ENCODE data around the gene BMP6.

The BMP6 gene

GRCh38 chr6:7701212-7701834 is 24.6 kb upstream of the BMP6 start:
- no peak overlapping the region for H3K23ac ChIP-seq (ENCODE audit: low read length)
- no peak overlapping the region for H2BK15ac ChIP-seq (replicated peaks; ENCODE audit: low read depth)
- no peaks in the 10 kb centered on the region for H3K4me1 ChIP-seq (ENCODE audit: control insufficient read depth, low read depth, low read length)
- no peak overlapping the region for H2AK5ac ChIP-seq (ENCODE audit: low read length)
- no peak overlapping the region for H3K4me2 ChIP-seq (ENCODE audit: low read length)
- no peaks in the 10 kb centered on the region for H3K27me3 ChIP-seq (ENCODE audit: insufficient read depth, low read length, poor library complexity)
- H3K18ac ChIP-seq (ENCODE audit: low read length), result no peak overlapping the region
- 100% methylated on average over 2 of the region's 5 CpGs for WGBS (ENCODE audit: extremely low coverage, insufficient coverage, low lambda C conversion rate)
- no peak overlapping the region for H4K5ac ChIP-seq (ENCODE audit: low read length)
- no peak for DNase-seq
- H2BK5ac ChIP-seq (ENCODE audit: low read length), result no peak overlapping the region
- H3K4me3 ChIP-seq (ENCODE audit: low read length), result no peak overlapping the region
- no peaks in the 10 kb centered on the region for H3K79me1 ChIP-seq (ENCODE audit: low read length)
- H3K36me3 ChIP-seq (ENCODE audit: control insufficient read depth, insufficient read depth, low read length), result no peaks in the 10 kb centered on the region
- no peak overlapping the region for H4K8ac ChIP-seq (ENCODE audit: low read depth, low read length)
- H3K27ac ChIP-seq (ENCODE audit: low read depth, low read length), result no peak overlapping the region
- H3K4ac ChIP-seq (ENCODE audit: low read depth, low read length), result no peak overlapping the region
- no peak overlapping the region for H3K9ac ChIP-seq (ENCODE audit: low read length)
- H3K79me2 ChIP-seq (ENCODE audit: control insufficient read depth, insufficient read depth, low read length), result no peaks in the 10 kb centered on the region
- no peak overlapping the region for H2BK120ac ChIP-seq (ENCODE audit: low read depth, low read length)
- no peak overlapping the region for H3K56ac ChIP-seq (ENCODE audit: low read length)

GRCh38 chr6:7703148-7703680 is 22.7 kb upstream of the BMP6 start:
- Histone ChIP-seq H2BK15ac (replicated peaks; ENCODE audit: low read depth) (no peak overlapping the region), H4K5ac (ENCODE audit: low read length) (no peak overlapping the region), H2BK5ac (ENCODE audit: low read length) (no peak overlapping the region), H3K18ac (ENCODE audit: low read length) (no peak overlapping the region), H3K79me1 (ENCODE audit: low read length) (no peaks in the 10 kb centered on the region), H3K4me2 (ENCODE audit: low read length) (no peak overlapping the region), H3K36me3 (ENCODE audit: control insufficient read depth, insufficient read depth, low read length) (no peaks in the 10 kb centered on the region), H3K27ac (ENCODE audit: low read depth, low read length) (no peak overlapping the region), H3K79me2 (ENCODE audit: control insufficient read depth, insufficient read depth, low read length) (no peaks in the 10 kb centered on the region), H3K56ac (ENCODE audit: low read length) (no peak overlapping the region), H3K27me3 (ENCODE audit: insufficient read depth, low read length, poor library complexity) (no peaks in the 10 kb centered on the region), H3K4me1 (ENCODE audit: control insufficient read depth, low read depth, low read length) (no peaks in the 10 kb centered on the region), H3K4me3 (ENCODE audit: low read length) (no peak overlapping the region), H3K4ac (ENCODE audit: low read depth, low read length) (no peak overlapping the region), H3K9ac (ENCODE audit: low read length) (no peak overlapping the region), H3K23ac (ENCODE audit: low read length) (no peak overlapping the region), H4K8ac (ENCODE audit: low read depth, low read length) (no peak overlapping the region), H2BK120ac (ENCODE audit: low read depth, low read length) (no peak overlapping the region), H2AK5ac (ENCODE audit: low read length) (no peak overlapping the region)
- no CpG with 5 or more reads among the region's 3 CpGs for WGBS (ENCODE audit: extremely low coverage, insufficient coverage, low lambda C conversion rate)
- no peak for DNase-seq

DNA sequence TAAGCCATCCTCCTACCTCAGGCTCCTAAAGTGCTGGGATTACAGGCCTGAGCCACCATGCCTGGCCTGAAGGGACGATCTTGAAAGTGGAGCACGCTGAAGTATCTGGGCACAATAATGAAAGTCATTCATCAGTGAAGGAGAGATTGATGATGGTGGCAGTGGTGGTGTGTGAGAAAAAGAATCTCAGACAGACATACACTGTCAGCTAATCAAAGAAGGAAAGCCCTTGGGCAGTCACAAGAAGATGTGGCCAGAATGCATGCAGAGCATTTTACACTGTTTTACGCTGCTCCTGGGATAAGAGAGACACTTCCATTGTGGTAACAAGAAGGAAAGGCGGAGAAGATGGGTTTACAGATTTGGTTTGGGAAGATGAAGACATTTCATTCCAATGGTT is 20.4 kb upstream of the BMP6 start:
- H3K36me3 ChIP-seq (ENCODE audit: control insufficient read depth, insufficient read depth, low read length), result no peaks in the 10 kb centered on the region
- no peak overlapping the region for H2AK5ac ChIP-seq (ENCODE audit: low read length)
- no CpG with 5 or more reads among the region's 4 CpGs for WGBS (ENCODE audit: extremely low coverage, insufficient coverage, low lambda C conversion rate)
- H3K79me1 ChIP-seq (ENCODE audit: low read length), result no peaks in the 10 kb centered on the region
- no peak overlapping the region for H3K4me3 ChIP-seq (ENCODE audit: low read length)
- no peak overlapping the region for H3K27ac ChIP-seq (ENCODE audit: low read depth, low read length)
- no peak overlapping the region for H3K18ac ChIP-seq (ENCODE audit: low read length)
- H2BK15ac ChIP-seq (replicated peaks; ENCODE audit: low read depth), result no peak overlapping the region
- no peak overlapping the region for H3K9ac ChIP-seq (ENCODE audit: low read length)
- no peak overlapping the region for H3K23ac ChIP-seq (ENCODE audit: low read length)
- no peak overlapping the region for H4K5ac ChIP-seq (ENCODE audit: low read length)
- H3K79me2 ChIP-seq (ENCODE audit: control insufficient read depth, insufficient read depth, low read length), result no peaks in the 10 kb centered on the region
- H3K27me3 ChIP-seq (ENCODE audit: insufficient read depth, low read length, poor library complexity), result no peaks in the 10 kb centered on the region
- no peak overlapping the region for H2BK120ac ChIP-seq (ENCODE audit: low read depth, low read length)
- no peak overlapping the region for H2BK5ac ChIP-seq (ENCODE audit: low read length)
- no peaks in the 10 kb centered on the region for H3K4me1 ChIP-seq (ENCODE audit: control insufficient read depth, low read depth, low read length)
- no peak overlapping the region for H3K56ac ChIP-seq (ENCODE audit: low read length)
- DNase-seq, result no peak
- H3K4me2 ChIP-seq (ENCODE audit: low read length), result no peak overlapping the region
- no peak overlapping the region for H4K8ac ChIP-seq (ENCODE audit: low read depth, low read length)
- H3K4ac ChIP-seq (ENCODE audit: low read depth, low read length), result no peak overlapping the region

GRCh38 chr6:7706269-7706668 is 19.6 kb upstream of the BMP6 start:
- no peak overlapping the region for H2AK5ac ChIP-seq (ENCODE audit: low read length)
- H4K8ac ChIP-seq (ENCODE audit: low read depth, low read length), result no peak overlapping the region
- no CpG with 5 or more reads among the region's 4 CpGs for WGBS (ENCODE audit: extremely low coverage, insufficient coverage, low lambda C conversion rate)
- H3K4me3 ChIP-seq (ENCODE audit: low read length), result no peak overlapping the region
- no peaks in the 10 kb centered on the region for H3K79me1 ChIP-seq (ENCODE audit: low read length)
- no peak overlapping the region for H2BK5ac ChIP-seq (ENCODE audit: low read length)
- no peak overlapping the region for H3K18ac ChIP-seq (ENCODE audit: low read length)
- H3K36me3 ChIP-seq (ENCODE audit: control insufficient read depth, insufficient read depth, low read length), result no peaks in the 10 kb centered on the region
- H2BK15ac ChIP-seq (replicated peaks; ENCODE audit: low read depth), result no peak overlapping the region
- no peaks in the 10 kb centered on the region for H3K27me3 ChIP-seq (ENCODE audit: insufficient read depth, low read length, poor library complexity)
- H2BK120ac ChIP-seq (ENCODE audit: low read depth, low read length), result no peak overlapping the region
- no peak for DNase-seq
- no peak overlapping the region for H3K4ac ChIP-seq (ENCODE audit: low read depth, low read length)
- no peak overlapping the region for H3K56ac ChIP-seq (ENCODE audit: low read length)
- H3K4me1 ChIP-seq (ENCODE audit: control insufficient read depth, low read depth, low read length), result no peaks in the 10 kb centered on the region
- no peak overlapping the region for H3K27ac ChIP-seq (ENCODE audit: low read depth, low read length)
- H3K23ac ChIP-seq (ENCODE audit: low read length), result no peak overlapping the region
- no peaks in the 10 kb centered on the region for H3K79me2 ChIP-seq (ENCODE audit: control insufficient read depth, insufficient read depth, low read length)
- no peak overlapping the region for H3K9ac ChIP-seq (ENCODE audit: low read length)
- H4K5ac ChIP-seq (ENCODE audit: low read length), result no peak overlapping the region
- no peak overlapping the region for H3K4me2 ChIP-seq (ENCODE audit: low read length)

DNA sequence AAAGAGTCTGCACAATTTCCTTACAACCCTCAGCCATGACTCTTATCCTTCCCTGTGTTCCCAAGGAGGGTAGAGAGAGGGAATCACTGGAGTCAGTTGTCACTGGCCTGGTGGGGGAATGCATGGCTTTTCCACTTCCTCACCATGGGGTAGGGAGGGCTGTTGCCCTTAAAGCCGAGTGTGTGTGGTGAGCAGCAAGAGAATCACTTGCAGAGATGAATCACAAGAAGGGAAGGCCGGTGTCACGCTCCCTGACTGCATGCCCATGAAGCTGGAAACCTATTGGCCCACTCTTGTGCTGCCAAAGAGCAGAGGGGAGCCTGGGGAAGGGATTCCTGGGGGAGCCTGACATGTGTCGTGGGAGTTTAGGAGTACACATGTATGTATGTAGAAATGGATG is 18.1 kb upstream of the BMP6 start:
- WGBS (ENCODE audit: extremely low coverage, insufficient coverage, low lambda C conversion rate), result no CpG with 5 or more reads among the region's 4 CpGs
- Histone ChIP-seq H3K23ac (ENCODE audit: low read length) (no peak overlapping the region), H3K79me1 (ENCODE audit: low read length) (no peaks in the 10 kb centered on the region), H3K79me2 (ENCODE audit: control insufficient read depth, insufficient read depth, low read length) (no peaks in the 10 kb centered on the region), H2BK120ac (ENCODE audit: low read depth, low read length) (no peak overlapping the region), H3K36me3 (ENCODE audit: control insufficient read depth, insufficient read depth, low read length) (no peaks in the 10 kb centered on the region), H2BK15ac (replicated peaks; ENCODE audit: low read depth) (no peak overlapping the region), H3K4me2 (ENCODE audit: low read length) (no peak overlapping the region), H4K8ac (ENCODE audit: low read depth, low read length) (no peak overlapping the region), H3K4ac (ENCODE audit: low read depth, low read length) (no peak overlapping the region), H3K9ac (ENCODE audit: low read length) (no peak overlapping the region), H3K4me1 (ENCODE audit: control insufficient read depth, low read depth, low read length) (no peaks in the 10 kb centered on the region), H3K27ac (ENCODE audit: low read depth, low read length) (no peak overlapping the region), H2BK5ac (ENCODE audit: low read length) (no peak overlapping the region), H3K56ac (ENCODE audit: low read length) (no peak overlapping the region), H3K27me3 (ENCODE audit: insufficient read depth, low read length, poor library complexity) (no peaks in the 10 kb centered on the region), H2AK5ac (ENCODE audit: low read length) (no peak overlapping the region), H4K5ac (ENCODE audit: low read length) (no peak overlapping the region), H3K4me3 (ENCODE audit: low read length) (no peak overlapping the region), H3K18ac (ENCODE audit: low read length) (no peak overlapping the region)
- DNase-seq, result no peak

GRCh38 chr6:7719364-7719850 is 6.5 kb upstream of the BMP6 start:
- Histone ChIP-seq H2BK15ac (replicated peaks; ENCODE audit: low read depth) (no peak overlapping the region), H2AK5ac (ENCODE audit: low read length) (no peak overlapping the region), H3K4me2 (ENCODE audit: low read length) (no peak overlapping the region), H3K23ac (ENCODE audit: low read length) (no peak overlapping the region), H4K5ac (ENCODE audit: low read length) (no peak overlapping the region), H3K4me3 (ENCODE audit: low read length) (no peak overlapping the region), H3K4ac (ENCODE audit: low read depth, low read length) (no peak overlapping the region), H3K79me1 (ENCODE audit: low read length) (no peaks in the 10 kb centered on the region), H3K4me1 (ENCODE audit: control insufficient read depth, low read depth, low read length) (no peaks in the 10 kb centered on the region), H3K27me3 (ENCODE audit: insufficient read depth, low read length, poor library complexity) (peaks cover 5% of the 10 kb centered on the region), H3K18ac (ENCODE audit: low read length) (no peak overlapping the region), H3K27ac (ENCODE audit: low read depth, low read length) (no peak overlapping the region), H3K36me3 (ENCODE audit: control insufficient read depth, insufficient read depth, low read length) (no peaks in the 10 kb centered on the region), H4K8ac (ENCODE audit: low read depth, low read length) (no peak overlapping the region), H2BK5ac (ENCODE audit: low read length) (no peak overlapping the region), H3K9ac (ENCODE audit: low read length) (no peak overlapping the region), H3K56ac (ENCODE audit: low read length) (no peak overlapping the region), H3K79me2 (ENCODE audit: control insufficient read depth, insufficient read depth, low read length) (no peaks in the 10 kb centered on the region), H2BK120ac (ENCODE audit: low read depth, low read length) (no peak overlapping the region)
- no CpG with 5 or more reads among the region's 6 CpGs for WGBS (ENCODE audit: extremely low coverage, insufficient coverage, low lambda C conversion rate)
- no peak for DNase-seq
